HCT116 (cell line): ENCODE measurements around the gene DNAJC7. TPM values are rescaled to one million over a fixed set of nuclear protein-coding genes. Genes with fewer than 3 reads are reported as not detected.
A peak's percentile ranks its signal among the peaks of the same experiment; 100 is the strongest.

Experiments used
- ATAC-seq: fragments of 200-7000 bp; cut with Tn5 transposase; 2 replicates; pipeline ENCODE4 v1.9.1; 2020; ENCODE audit warnings: mild to moderate bottlenecking, moderate library complexity
- BruUV-seq: library from RNA; stranded (reverse); fragments of 400-500 nt; replicated peaks from 2 replicates; lab custom pipeline; 2021; lab: Mats Ljungman, UMichigan
- CTCF ChIA-PET: fragments of 300-600 bp; sonication (Branson Sonifier 250); formaldehyde crosslinking; loops from one replicate; lab custom pipeline; 2021; ENCODE audit warnings: antibody characterized with exemption; lab: Charles Lee
- POLR2A ChIA-PET: fragments of 300-600, 350-600 bp; sonication (Branson Sonifier 250); formaldehyde crosslinking; loops from one replicate; lab custom pipeline; 2021; ENCODE audit warnings: antibody characterized with exemption; lab: Charles Lee
- RAD21 ChIA-PET, 2 experiments: fragments of 300-600 bp; sonication (Branson Sonifier 250); formaldehyde crosslinking; loops; one replicate each; lab custom pipeline; 2023; ENCODE audit warnings: low total read pairs in 2 of 2; ENCODE audit not compliant: uncharacterized antibody in 2 of 2, unreplicated experiment in 2 of 2, low non-redundant PET in 1 of 2; lab: Charles Lee
- DNase-seq: peaks from one replicate; pipeline ENCODE4 v3.0.0-alpha.2; 2010; ENCODE audit warnings: low read depth, low spot score
- H2AFZ ChIP-seq: fragments of 200-600 bp; shearing (Covaris generic), sonication (generic); 2 replicates; pipeline ENCODE4 v1.6.1; 2017; ENCODE audit warnings: low read depth, mixed run types, mixed read lengths, antibody characterized with exemption, low read length; ENCODE audit not compliant: poor library complexity, severe bottlenecking
- H3K27ac ChIP-seq: 2 replicates; pipeline ENCODE4 v1.5.1; 2012; ENCODE audit warnings: low read depth, low read length
- H3K27me3 ChIP-seq: fragments of 200-600 bp; sonication (generic); 2 replicates; pipeline ENCODE4 v1.6.1; 2016; ENCODE audit warnings: mixed run types, low read length, mixed read lengths; ENCODE audit not compliant: insufficient read depth
- H3K36me3 ChIP-seq, 2 experiments: fragments of 200-500 bp in 1 of 2; fragments of 200-600 bp in 1 of 2; sonication (Bioruptor generic) in 1 of 2; sonication (generic) in 1 of 2; 2 replicates each; pipeline versions ENCODE4 v1.5.1 to v1.6.1; 2014 to 2016; ENCODE audit warnings: low read length in 2 of 2, inconsistent platforms in 1 of 2, mixed read lengths in 1 of 2, mixed run types in 1 of 2; ENCODE audit not compliant: insufficient read depth in 2 of 2, control insufficient read depth in 1 of 2
- H3K4me1 ChIP-seq, 2 experiments: fragments of 200-600 bp in 1 of 2; sonication (generic) in 1 of 2; 2 replicates each; pipeline versions ENCODE4 v1.5.1 to v1.6.1; 2012 to 2017; ENCODE audit warnings: low read length in 2 of 2, inconsistent platforms in 1 of 2, mild to moderate bottlenecking in 1 of 2, mixed read lengths in 1 of 2, mixed run types in 1 of 2, moderate library complexity in 1 of 2; ENCODE audit not compliant: insufficient read depth in 2 of 2, control insufficient read depth in 1 of 2
- H3K4me2 ChIP-seq: fragments of 200-600 bp; sonication (generic); 2 replicates; pipeline ENCODE4 v1.6.1; 2017; ENCODE audit warnings: mixed run types, low read length, mixed read lengths
- H3K4me3 ChIP-seq, 2 experiments: fragments of 200-600 bp in 1 of 2; sonication (generic) in 1 of 2; replicated peaks in 1 of 2; 2 replicates each; pipeline ENCODE4 v1.5.1; 2011 to 2016; ENCODE audit warnings: low read length in 2 of 2, control low read depth in 1 of 2, low read depth in 1 of 2, mild to moderate bottlenecking in 1 of 2, mixed read lengths in 1 of 2, mixed run types in 1 of 2
- H3K79me2 ChIP-seq: fragments of 200-600 bp; sonication (generic); 2 replicates; pipeline ENCODE4 v1.6.1; 2017; ENCODE audit warnings: mild to moderate bottlenecking, mixed run types, low read length, moderate library complexity, mixed read lengths; ENCODE audit not compliant: insufficient read depth
- H3K9ac ChIP-seq: fragments of 200-600 bp; sonication (generic); 2 replicates; pipeline ENCODE4 v1.6.1; 2016; ENCODE audit warnings: low read length, mixed read lengths
- H3K9me2 ChIP-seq: fragments of 200-600 bp; sonication (generic), shearing (Covaris generic); 2 replicates; pipeline ENCODE4 v1.6.1; 2017; ENCODE audit warnings: mixed run types, mild to moderate bottlenecking, moderate library complexity; ENCODE audit not compliant: insufficient read depth
- H3K9me3 ChIP-seq, 2 experiments: fragments of 200-500 bp in 1 of 2; fragments of 200-600 bp in 1 of 2; sonication (Bioruptor generic) in 1 of 2; sonication (generic) in 1 of 2; 2 replicates each; pipeline ENCODE4 v1.6.1; 2014 to 2017; ENCODE audit warnings: low read length in 2 of 2, mixed read lengths in 2 of 2, inconsistent platforms in 1 of 2, low read depth in 1 of 2, mild to moderate bottlenecking in 1 of 2, mixed run types in 1 of 2, moderate library complexity in 1 of 2; ENCODE audit not compliant: control insufficient read depth in 1 of 2, insufficient read depth in 1 of 2
- H4K20me1 ChIP-seq: fragments of 200-600 bp; sonication (generic), shearing (Covaris generic); 2 replicates; pipeline ENCODE4 v1.6.1; 2017; ENCODE audit warnings: mixed run types, mild to moderate bottlenecking, moderate library complexity; ENCODE audit not compliant: insufficient read depth
- EGR1 ChIP-seq: IDR thresholded peaks from 2 replicates; pipeline ENCODE4 v1.6.1; 2012; ENCODE audit warnings: low read depth
- EZH2 ChIP-seq: fragments of 200-600 bp; sonication (generic); IDR thresholded peaks from 2 replicates; pipeline ENCODE4 v1.6.1; 2017; ENCODE audit warnings: antibody characterized with exemption, mixed run types
- POLR2AphosphoS5 ChIP-seq: IDR thresholded peaks from 2 replicates; pipeline ENCODE4 v1.6.1; 2011; ENCODE audit warnings: mild to moderate bottlenecking, low read depth, low read length, moderate library complexity
- SIN3A ChIP-seq: IDR thresholded peaks from 2 replicates; pipeline ENCODE4 v1.6.1; 2012; ENCODE audit warnings: low read depth
- ZNF274 ChIP-seq: fragments of 200-500 bp; sonication (Bioruptor generic); IDR thresholded peaks from 2 replicates; pipeline ENCODE4 v1.6.1; 2014; ENCODE audit warnings: mild to moderate bottlenecking, low read depth, low read length, inconsistent platforms
- intact Hi-C: fragments of 100-400 bp; cut with micrococcal nuclease; formaldehyde crosslinking; loops from 2 replicates; pipeline ENCODE4 v1.10.0; 2022
- total RNA-seq: library from RNA; stranded (reverse); gene quantifications from one replicate; pipeline ENCODE4 v1.2.1, GENCODE V29; 2021; ENCODE audit not compliant: unreplicated experiment
- TF ChIP-seq, protein P1 (sequence below): IDR thresholded peaks from 2 replicates; pipeline ENCODE4 v1.6.1; 2012
- TF ChIP-seq, protein P2 (sequence below): IDR thresholded peaks from 2 replicates; pipeline ENCODE4 v1.6.1; 2012; ENCODE audit warnings: low read depth

Gene DNAJC7
- total RNA-seq, 1 experiment from 2014 or later = 113 TPM

DNA sequence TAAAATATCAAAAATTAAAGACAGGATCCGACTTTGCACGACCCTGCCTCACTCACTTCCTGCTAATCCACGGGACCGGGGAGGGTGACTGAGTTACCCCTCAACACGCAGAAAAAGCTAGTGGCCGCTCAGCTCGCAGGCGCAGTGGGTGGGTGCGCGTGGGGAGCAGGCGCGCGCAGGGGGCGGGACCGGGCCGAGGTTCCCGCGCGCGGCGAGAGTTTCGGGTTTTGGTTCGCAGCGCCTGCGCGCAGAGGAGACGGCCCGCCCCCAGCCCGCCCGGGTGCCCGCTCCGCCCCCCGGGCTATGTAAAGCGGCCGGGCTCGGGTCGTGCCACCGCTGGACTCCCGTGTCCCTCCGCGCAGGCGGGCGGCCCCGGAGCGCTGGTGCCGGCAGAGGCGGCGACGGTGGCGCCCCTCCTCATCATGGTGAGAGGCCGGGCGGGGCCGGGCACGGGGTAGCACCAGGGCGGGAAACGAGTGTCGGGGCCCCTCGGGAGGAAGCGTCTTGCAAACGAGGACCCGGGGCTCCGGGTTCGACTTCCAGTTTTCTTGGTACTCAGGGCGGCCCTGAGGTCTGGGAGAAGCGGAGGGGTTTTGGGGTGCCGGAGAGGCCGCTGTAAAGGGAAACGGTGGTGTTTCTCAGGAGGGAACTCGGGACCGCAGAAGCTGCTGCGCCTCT, 50.6 kb downstream of the DNAJC7 start, which contains the start of gene CNP (continued):
- no peak for TF ChIP-seq ZNF274
- TF ChIP-seq EZH2 = no peak
- no peak; the same call in 1 of the 2 replicates for TF ChIP-seq EGR1
- TF ChIP-seq, protein P1, sequence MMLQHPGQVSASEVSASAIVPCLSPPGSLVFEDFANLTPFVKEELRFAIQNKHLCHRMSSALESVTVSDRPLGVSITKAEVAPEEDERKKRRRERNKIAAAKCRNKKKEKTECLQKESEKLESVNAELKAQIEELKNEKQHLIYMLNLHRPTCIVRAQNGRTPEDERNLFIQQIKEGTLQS = no peak
- no peak; the same call in 1 of the 2 replicates for TF ChIP-seq SIN3A

DNA sequence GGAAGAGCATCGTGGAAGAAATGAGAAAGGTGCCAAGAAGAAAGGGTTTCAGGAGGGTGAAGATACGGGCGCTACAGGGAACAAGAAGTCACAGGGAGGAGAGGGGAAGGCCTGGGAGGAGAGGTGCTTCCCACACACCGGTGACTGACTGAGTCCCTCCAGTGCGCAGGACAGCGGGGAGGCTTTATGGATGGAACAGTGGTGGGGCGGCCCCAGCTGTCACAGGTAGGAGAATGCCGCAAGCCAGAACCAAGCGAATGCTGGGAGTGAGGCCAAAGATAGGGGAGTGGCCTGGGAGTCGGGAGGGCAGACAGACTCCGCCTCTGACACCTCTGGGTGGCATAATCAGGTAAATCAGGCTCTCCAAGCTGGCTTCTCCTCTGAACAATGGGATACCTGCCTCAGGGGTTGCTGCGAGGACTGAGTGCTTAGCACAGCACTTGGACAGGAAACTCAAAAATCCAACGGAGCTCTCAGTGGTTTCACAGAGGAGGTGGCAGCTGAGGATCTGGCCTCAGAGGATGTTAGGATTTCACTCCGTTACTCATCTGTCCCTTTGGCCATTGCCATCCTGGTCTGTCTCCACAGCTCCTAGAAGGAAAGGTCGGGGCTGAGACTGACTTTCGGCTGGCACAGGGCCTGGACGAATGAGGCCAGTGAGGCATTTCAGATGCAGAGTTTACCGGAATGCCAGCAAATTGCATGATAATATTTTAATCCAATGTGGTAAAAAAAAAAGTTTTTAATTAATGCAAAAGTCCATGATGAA, 51.4 kb downstream of the DNAJC7 start:
- Histone ChIP-seq H3K79me2 (peaks cover 18% of the 10 kb centered on the region), H2AFZ (peak overlapping the region; percentile 2), H4K20me1 (no peaks in the 10 kb centered on the region), H3K36me3 (peaks cover 4 to 15% of the 10 kb centered on the region in 2 experiments; a peak in 2 of 4 replicates), H3K9me3 (no peaks in the 10 kb centered on the region), H3K27me3 (no peaks in the 10 kb centered on the region), H3K4me2 (peak overlapping the region; percentile 82), H3K27ac (peak overlapping the region; percentile 73), H3K4me1 (peaks cover 7 to 22% of the 10 kb centered on the region in 2 experiments), H3K9ac (peak overlapping the region; percentile 83), H3K4me3 (peak overlapping the region; percentile 54 to 77), H3K9me2 (no peaks in the 10 kb centered on the region)
- ChIA-PET POLR2A (interaction anchor here (0.7 to 3.0 kb wide), 9 partner anchors 8 to 180 kb away, joined by 3 to 17 read pairs (median 4); partner anchors contain the start of genes DNAJC7, JUP and NKIRAS2), CTCF (interaction anchor here (0.6 to 3.0 kb wide), 6 partner anchors 53 to 228 kb away, joined by 3 to 15 read pairs (median 4); partner anchors contain the start of genes DHX58, DNAJC7 and NKIRAS2), RAD21 (interaction anchor here (0.6 to 1.5 kb wide), 4 partner anchors 54 to 444 kb away, joined by 3 to 5 read pairs (median 3); partner anchors contain the start of gene NKIRAS2 (in 2 of the 2))
- ATAC-seq = peak; percentile 86
- TSS peak; percentile 32 for BruUV-seq
- intact Hi-C loops = loop anchor here (5.0 kb wide), 1 partner anchor 51 kb away; the partner anchor contains the start of gene DNAJC7
- TF ChIP-seq POLR2AphosphoS5 (peak; percentile 66), SIN3A (peak; percentile 37; the same call in 1 of the 2 replicates)
- TF ChIP-seq, protein P2, sequence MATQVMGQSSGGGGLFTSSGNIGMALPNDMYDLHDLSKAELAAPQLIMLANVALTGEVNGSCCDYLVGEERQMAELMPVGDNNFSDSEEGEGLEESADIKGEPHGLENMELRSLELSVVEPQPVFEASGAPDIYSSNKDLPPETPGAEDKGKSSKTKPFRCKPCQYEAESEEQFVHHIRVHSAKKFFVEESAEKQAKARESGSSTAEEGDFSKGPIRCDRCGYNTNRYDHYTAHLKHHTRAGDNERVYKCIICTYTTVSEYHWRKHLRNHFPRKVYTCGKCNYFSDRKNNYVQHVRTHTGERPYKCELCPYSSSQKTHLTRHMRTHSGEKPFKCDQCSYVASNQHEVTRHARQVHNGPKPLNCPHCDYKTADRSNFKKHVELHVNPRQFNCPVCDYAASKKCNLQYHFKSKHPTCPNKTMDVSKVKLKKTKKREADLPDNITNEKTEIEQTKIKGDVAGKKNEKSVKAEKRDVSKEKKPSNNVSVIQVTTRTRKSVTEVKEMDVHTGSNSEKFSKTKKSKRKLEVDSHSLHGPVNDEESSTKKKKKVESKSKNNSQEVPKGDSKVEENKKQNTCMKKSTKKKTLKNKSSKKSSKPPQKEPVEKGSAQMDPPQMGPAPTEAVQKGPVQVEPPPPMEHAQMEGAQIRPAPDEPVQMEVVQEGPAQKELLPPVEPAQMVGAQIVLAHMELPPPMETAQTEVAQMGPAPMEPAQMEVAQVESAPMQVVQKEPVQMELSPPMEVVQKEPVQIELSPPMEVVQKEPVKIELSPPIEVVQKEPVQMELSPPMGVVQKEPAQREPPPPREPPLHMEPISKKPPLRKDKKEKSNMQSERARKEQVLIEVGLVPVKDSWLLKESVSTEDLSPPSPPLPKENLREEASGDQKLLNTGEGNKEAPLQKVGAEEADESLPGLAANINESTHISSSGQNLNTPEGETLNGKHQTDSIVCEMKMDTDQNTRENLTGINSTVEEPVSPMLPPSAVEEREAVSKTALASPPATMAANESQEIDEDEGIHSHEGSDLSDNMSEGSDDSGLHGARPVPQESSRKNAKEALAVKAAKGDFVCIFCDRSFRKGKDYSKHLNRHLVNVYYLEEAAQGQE = no peak
- DNase-seq = peak; percentile 82
